ENCODE results near the gene ZNF133.

Gene ZNF133

GRCh38 chr20:18364768-18365167, 76.4 kb downstream of the ZNF133 start:
- DNase-seq: no peak

Data from NCI-H1436 treated with DMSO at 0.1 percent for 48 hours (cell line).